ENCODE data around the gene HOMER2. TPM values are rescaled to one million over a fixed set of nuclear protein-coding genes. Genes with fewer than 3 reads are reported as not detected.

The HOMER2 gene
- total and polyA plus RNA-seq, 2 experiments from 2014 or later = 24.4 to 54.5 TPM

DNA sequence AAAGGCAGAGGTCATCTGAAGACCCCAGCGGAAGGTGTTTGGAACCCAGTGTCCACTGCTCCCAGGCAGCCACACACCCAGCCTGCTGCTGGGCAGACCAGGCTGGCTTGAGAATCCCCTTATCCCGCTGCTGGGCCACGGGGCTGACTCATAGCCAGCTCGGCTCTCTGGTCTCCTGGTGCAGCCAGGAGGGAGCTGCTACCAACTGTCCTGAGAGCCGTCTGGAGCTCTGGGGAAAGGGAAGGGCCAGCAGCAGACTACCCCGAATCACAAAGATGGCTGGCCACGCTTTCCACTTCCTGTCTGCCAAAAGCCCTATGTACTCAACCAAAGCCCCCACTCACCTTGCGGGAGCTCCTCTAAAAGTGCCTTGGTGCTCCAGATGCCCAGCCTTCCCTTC is 104.8 kb downstream of the HOMER2 start:
- H3K36me3 ChIP-seq = no peaks in the 10 kb centered on the region
- H3K9me3 ChIP-seq (ENCODE audit: low read depth) = no peaks in the 10 kb centered on the region
- no peak overlapping the region for H3K4me3 ChIP-seq
- H3K27me3 ChIP-seq = no peaks in the 10 kb centered on the region
- TF ChIP-seq, protein P1, sequence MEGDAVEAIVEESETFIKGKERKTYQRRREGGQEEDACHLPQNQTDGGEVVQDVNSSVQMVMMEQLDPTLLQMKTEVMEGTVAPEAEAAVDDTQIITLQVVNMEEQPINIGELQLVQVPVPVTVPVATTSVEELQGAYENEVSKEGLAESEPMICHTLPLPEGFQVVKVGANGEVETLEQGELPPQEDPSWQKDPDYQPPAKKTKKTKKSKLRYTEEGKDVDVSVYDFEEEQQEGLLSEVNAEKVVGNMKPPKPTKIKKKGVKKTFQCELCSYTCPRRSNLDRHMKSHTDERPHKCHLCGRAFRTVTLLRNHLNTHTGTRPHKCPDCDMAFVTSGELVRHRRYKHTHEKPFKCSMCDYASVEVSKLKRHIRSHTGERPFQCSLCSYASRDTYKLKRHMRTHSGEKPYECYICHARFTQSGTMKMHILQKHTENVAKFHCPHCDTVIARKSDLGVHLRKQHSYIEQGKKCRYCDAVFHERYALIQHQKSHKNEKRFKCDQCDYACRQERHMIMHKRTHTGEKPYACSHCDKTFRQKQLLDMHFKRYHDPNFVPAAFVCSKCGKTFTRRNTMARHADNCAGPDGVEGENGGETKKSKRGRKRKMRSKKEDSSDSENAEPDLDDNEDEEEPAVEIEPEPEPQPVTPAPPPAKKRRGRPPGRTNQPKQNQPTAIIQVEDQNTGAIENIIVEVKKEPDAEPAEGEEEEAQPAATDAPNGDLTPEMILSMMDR (IDR thresholded peaks at IDR 0.05; ENCODE audit: low read depth, low read length) = no peak
- no peaks in the 10 kb centered on the region for H3K4me1 ChIP-seq (ENCODE audit: low read depth)
- no peak overlapping the region for H3K27ac ChIP-seq
- DNase-seq (ENCODE audit: low read depth in 1 of 2, low spot score in 1 of 2) = no peak

DNA sequence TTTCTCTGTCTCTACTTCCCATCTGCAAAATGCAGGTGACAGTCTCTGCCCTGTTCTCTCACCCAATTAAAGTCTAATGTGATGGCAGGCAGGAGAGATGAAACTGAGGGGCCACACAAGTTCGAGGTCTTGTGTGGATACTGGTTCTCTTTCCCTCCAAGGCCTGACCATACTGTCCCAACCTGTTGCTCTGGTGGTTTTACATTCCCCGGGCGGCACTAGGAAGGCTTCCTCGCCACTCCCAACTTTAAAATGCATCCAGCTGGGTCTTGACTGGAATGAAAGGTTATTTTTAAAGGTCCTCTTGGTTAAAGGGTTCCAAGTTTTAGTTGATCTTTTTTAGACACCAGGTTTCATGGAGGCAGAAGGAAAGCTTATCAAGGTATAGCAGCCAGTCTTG is 105.9 kb downstream of the HOMER2 start:
- H3K27me3 ChIP-seq = no peaks in the 10 kb centered on the region
- TF ChIP-seq, protein P1 (IDR thresholded peaks at IDR 0.05; ENCODE audit: low read depth, low read length) = no peak
- H3K36me3 ChIP-seq = no peaks in the 10 kb centered on the region
- DNase-seq (ENCODE audit: low read depth in 1 of 2, low spot score in 1 of 2) = no peak
- no peaks in the 10 kb centered on the region for H3K4me1 ChIP-seq (ENCODE audit: low read depth)
- H3K4me3 ChIP-seq = no peak overlapping the region
- no peaks in the 10 kb centered on the region for H3K9me3 ChIP-seq (ENCODE audit: low read depth)
- H3K27ac ChIP-seq = no peak overlapping the region

DNA sequence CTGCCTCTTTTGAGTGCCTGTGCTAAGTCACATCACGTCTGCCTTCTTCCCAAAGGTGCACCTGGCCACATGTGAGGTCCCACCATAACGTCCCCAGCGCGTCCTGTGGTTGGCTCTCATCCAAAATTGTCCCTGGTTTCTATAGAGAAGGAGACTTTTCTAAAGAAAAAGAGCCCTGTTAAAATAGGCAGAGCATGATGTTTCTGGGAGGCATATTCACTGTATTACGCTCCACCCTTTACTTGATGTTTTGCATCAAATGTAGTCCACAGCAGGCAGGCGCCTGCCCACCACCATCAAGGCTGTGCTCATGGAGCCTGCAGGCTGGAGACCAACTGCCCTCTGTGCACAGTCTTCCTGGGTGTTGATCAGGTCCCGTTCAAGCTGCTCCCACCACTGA is 106.8 kb downstream of the HOMER2 start:
- H3K36me3 ChIP-seq = no peaks in the 10 kb centered on the region
- H3K4me3 ChIP-seq = no peak overlapping the region
- H3K27me3 ChIP-seq = no peaks in the 10 kb centered on the region
- no peaks in the 10 kb centered on the region for H3K4me1 ChIP-seq (ENCODE audit: low read depth)
- no peak for DNase-seq (ENCODE audit: low read depth in 1 of 2, low spot score in 1 of 2)
- TF ChIP-seq, protein P1 (IDR thresholded peaks at IDR 0.05; ENCODE audit: low read depth, low read length) = no peak
- no peaks in the 10 kb centered on the region for H3K9me3 ChIP-seq (ENCODE audit: low read depth)
- no peak overlapping the region for H3K27ac ChIP-seq

DNA sequence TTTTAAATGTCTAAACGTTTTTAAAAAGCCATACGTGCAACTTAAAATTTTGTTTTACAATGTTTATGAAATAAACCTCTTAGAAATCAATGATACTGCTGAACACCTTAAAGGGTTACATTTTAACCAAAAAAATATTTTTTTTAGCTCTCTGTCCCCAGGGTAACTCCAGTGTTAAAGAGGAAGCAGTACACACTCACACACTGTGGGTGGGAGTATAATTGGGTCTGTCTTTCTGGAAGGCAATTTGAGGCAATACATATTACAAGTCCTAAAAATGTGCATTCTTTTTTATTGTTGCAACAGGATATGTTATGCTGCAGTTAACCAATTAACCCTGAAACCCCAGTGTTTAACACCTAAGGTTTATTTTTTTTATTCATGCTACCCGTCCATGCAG is 109.0 kb downstream of the HOMER2 start:
- H3K27ac ChIP-seq = no peak overlapping the region
- H3K36me3 ChIP-seq = no peaks in the 10 kb centered on the region
- H3K27me3 ChIP-seq = no peaks in the 10 kb centered on the region
- H3K4me1 ChIP-seq (ENCODE audit: low read depth) = no peaks in the 10 kb centered on the region
- no peaks in the 10 kb centered on the region for H3K9me3 ChIP-seq (ENCODE audit: low read depth)
- TF ChIP-seq, protein P1 (IDR thresholded peaks at IDR 0.05; ENCODE audit: low read depth, low read length) = no peak
- no peak for DNase-seq (ENCODE audit: low read depth in 1 of 2, low spot score in 1 of 2)
- no peak overlapping the region for H3K4me3 ChIP-seq

DNA sequence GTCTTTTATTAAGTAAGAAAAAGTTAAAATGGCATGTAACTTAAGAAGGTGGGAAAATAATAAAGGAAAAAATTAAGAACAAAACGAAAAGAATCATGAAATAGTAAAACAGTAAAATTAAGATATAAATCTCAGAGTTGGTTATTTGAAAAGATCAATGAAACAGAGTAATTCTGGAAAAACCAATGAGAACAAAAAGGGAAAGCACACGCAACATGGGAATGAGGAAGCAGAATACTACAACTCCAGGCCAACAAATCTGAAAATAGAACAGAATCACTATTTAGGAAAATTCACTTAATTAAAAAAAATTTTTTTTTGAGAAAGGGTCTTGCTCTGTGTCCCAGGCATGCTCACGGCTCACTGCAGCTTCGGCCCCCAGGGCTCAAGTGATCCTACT is 112.4 kb downstream of the HOMER2 start:
- DNase-seq (ENCODE audit: low read depth in 1 of 2, low spot score in 1 of 2) = no peak
- no peak overlapping the region for H3K4me3 ChIP-seq
- H3K27ac ChIP-seq = no peak overlapping the region
- peaks cover 7% of the 10 kb centered on the region for H3K36me3 ChIP-seq
- no peaks in the 10 kb centered on the region for H3K27me3 ChIP-seq
- no peaks in the 10 kb centered on the region for H3K4me1 ChIP-seq (ENCODE audit: low read depth)
- no peaks in the 10 kb centered on the region for H3K9me3 ChIP-seq (ENCODE audit: low read depth)
- TF ChIP-seq, protein P1 (IDR thresholded peaks at IDR 0.05; ENCODE audit: low read depth, low read length) = no peak

DNA sequence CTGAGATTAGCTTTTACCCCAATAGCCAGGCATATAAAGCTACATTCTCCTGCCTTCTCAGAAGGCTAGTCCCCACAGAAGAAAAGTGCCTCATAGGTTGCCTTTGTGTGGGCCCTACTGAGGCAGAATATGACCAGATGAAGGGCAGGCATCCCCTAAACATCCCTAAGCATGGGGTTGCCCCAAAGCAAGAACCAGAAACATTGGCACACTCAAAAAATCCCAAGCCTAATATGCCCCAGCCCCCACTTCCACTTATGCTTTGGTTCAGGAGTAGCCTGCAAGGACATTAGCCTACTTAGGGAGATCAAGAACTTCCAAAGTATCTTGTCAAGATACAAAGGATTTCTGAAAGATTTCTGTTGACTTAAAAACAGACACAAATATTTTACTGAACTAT is 113.4 kb downstream of the HOMER2 start:
- H3K9me3 ChIP-seq (ENCODE audit: low read depth) = no peaks in the 10 kb centered on the region
- no peaks in the 10 kb centered on the region for H3K27me3 ChIP-seq
- peaks cover 12% of the 10 kb centered on the region for H3K36me3 ChIP-seq
- no peak overlapping the region for H3K27ac ChIP-seq
- no peak overlapping the region for H3K4me3 ChIP-seq
- TF ChIP-seq, protein P1 (IDR thresholded peaks at IDR 0.05; ENCODE audit: low read depth, low read length) = no peak
- DNase-seq (ENCODE audit: low read depth in 1 of 2, low spot score in 1 of 2) = no peak
- no peaks in the 10 kb centered on the region for H3K4me1 ChIP-seq (ENCODE audit: low read depth)
